GM11168 (cell line): ENCODE measurements around the gene AHI1.
"Not testable (repeated sequence)": the region's sequence is repeated elsewhere in the genome, so short reads cannot be mapped to it uniquely, and the experiment has no call there.

ENCODE experiments used
- in situ Hi-C: fragments of 300-500 bp; cut with MboI; formaldehyde crosslinking; loops from one replicate; pipeline ENCODE4 v1.12.0; 2022; ENCODE audit warnings: low sequenced_read_pairs; ENCODE audit not compliant: unreplicated experiment

The AHI1 gene

DNA sequence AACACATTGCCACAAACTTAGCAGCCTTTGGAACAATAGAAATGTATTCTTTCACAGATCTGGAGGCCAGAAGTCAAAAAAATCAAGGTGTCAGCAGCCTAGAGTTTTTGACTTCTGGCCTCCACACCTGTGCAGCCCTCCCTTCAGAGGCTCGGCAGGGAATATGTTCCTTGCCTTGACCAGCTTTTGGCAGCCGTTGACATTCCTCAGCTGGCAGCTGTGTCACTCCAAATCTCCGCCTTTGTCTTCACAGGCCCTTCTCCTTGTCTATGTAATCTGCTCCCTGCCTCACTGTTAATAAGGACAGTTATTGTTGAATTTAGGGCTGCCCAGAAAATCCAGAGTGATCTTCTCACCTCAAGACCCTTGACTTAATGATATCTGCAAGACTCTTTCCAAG is 17.2 kb upstream of the AHI1 start:
- in situ Hi-C loops: no loop called here

DNA sequence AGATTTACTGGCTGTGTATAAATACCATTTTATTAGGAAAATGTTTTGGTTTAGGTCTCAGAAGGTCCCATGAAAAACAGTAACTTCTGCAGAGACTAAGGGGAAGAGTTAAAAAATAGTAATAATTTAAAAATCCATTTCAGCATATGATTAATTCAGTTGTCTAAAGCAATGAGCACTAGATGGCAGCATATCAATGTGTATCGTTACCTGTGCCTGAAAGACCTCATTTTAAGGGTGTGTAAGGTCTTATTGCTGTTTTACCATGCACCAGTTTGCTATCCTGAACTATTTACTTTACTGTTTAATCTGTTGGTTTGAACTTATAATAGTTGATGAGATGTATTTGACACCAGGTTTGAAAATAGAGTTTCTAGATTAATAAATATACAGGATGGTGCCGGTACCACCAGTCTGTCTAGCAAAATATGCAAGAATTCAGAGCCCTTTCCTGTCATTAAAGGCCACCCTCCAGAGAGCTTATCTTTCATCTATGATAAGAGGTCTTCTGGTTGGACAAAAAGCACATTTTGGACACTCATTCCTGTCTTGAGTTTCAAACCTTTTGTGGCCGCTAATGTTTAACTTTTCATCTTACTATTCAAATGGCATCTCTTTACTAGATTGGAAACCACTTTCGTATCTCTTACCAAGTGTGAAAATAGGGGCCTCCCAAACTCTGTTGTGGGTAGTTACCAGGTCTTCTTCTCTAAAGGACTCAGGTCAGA is 8.9 kb upstream of the AHI1 start:
- in situ Hi-C loops: no loop called here

DNA sequence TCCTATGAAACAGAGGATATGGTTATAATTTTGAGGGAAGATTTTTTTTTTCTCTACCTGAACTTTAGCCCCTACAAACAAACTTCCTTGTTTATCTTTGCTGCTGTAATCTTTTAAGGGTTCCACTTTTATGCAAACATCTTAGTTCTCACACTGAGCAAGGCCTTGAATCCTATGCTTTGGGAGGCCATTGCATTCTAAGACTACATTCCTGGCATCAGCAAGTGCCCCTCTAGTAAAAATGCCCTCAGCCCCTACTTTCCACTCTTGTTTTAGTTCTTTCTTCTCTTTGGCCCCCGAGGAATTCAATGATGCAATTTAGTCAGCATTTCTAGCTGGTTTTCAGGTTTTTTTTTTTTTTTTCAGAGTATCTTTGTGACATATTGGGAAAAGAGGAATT is 8.1 kb upstream of the AHI1 start:
- in situ Hi-C loops: no loop called here

DNA sequence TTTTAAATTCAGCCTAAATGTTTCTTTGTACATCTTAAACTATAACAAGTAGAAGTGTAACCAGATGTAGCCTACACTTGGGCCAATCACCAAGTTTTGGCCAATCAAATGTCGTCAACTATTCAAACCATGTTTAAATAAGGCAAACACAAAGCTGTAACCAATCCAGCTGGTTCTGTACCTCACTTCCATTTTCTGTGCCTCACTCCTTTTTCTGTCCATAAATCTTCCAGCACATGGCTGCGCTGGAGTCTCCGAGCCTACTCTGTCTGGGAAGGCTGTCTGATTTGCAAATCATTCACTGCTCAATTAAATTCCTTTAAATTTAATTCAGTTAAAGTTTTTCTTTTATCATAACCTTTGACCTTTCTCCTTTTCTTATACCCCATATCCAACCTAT is 7.7 kb upstream of the AHI1 start:
- in situ Hi-C loops: no loop called here

DNA sequence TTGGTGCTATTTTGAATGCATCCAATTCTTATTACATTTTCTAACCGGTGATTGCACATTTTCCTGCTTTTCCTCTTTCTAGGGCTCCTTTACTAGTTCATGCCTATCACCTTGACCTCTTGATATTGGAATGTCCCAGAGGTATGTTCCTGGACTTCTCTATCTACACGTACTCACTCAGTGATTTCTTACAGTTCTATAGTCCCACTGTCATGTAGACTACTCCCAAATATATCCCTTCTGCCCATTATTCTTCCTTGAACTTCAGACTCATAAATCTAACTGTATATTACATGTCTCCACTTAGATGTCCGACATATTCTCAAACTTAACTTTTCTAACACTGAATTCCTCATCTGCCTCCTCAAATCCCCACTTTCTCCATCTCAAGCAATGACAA is 7.2 kb upstream of the AHI1 start:
- in situ Hi-C loops: no loop called here

DNA sequence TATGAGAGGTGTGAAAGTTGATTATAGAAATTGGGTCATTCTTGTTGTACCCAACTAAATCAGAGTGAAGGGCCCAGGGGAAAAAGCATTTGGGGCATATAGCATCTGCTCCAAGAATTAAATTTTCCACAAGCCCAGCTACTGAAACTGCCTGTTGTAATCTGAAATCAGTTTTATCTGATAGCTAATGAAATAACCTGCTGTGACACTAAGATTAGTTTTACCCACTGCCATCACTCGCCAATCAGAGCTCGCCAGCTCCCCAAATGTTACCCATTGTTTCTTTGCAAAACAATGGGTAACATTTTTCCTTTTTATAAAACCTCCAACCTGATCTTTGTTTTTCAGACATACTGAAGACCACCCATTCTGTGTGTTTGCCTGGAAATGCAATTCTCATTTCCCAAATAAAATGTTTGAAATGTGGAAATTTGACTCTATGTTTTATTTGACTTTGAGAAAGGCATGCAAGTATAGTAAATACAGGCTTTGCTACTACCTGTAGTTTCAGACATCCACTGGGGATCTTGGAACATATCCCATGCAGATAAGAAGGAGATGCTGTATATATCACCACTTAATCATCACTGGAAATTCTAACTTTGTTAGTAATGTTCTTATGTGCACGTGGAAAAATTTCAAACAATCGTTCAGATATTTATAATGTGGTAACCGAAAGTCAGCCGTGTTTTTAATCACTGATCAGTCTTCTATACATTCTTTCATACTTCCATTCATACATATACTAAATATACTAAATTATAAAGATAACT is 6.3 kb upstream of the AHI1 start:
- in situ Hi-C loops: no loop called here

DNA sequence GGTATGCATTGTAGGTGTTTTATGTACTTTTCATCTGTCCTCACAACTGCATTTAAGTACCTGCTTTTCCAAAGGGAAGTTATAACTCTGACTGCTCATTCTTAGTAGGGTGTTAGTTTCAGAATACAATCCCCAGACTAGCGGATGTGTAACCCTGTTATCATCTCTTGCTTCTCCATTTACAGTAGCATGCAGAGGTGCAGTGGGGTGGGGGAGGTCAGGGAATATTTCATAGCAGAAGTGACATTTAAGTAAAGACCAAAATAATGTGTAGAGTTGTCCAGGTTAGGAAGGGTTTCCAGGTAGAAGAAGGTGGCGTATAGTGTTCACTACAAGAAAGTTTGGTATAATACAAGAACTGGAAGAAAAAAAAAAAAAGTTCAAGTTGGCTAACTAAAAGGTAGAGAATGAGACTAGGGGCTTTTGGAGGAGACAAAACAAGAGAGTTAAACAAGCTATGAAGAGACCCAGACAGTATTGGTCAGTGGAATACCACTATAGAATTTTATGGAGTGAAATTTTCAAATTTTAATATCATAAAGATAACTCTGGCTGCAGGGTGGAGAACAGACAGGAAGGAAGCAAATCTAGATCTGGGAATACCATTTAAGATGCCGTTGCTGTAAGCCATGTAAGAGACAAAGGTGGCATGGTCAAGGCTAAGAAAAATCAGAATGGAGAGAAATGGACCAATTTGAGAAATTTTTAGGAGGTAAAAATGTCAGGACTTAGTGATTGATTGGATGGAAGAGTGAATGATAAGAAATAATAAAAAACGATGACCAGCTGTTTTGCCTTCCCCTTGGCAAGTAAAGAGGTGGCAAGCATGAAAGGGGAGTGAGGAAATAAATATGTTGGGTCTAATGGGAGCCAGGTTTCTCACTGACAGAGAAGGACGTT is 2.2 kb upstream of the AHI1 start:
- in situ Hi-C loops: no loop called here

DNA sequence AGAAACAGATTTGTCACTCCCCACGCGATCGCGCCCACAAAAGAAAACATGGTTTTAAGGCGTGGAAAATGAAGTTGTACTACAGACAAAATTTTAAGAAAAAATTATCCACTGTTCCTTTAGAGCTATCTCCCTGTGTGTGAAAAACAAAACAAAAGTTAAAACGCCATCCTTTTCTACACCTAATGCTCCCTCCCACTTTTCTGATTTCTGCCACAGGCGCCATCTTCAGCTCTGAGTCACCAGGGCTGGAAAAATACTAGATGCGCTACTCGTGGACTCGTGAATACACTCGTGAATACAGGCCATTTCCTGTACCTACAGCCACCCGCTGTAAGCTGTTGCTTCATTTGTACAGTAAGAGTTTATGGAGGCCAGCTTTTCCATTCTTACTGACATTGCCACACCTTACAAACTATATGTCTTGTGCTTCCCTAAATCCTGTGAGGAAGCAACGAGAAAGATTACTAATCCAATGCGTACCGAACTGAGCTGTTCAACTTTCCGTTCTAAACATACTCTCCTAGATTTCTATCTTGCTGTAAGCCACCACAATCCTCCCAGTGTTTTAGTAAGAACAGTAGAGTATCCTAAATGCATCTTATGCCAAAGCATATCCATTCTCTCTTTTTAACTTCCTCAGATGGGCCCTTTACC is 773 bp upstream of the AHI1 start:
- in situ Hi-C loops: no loop called here

DNA sequence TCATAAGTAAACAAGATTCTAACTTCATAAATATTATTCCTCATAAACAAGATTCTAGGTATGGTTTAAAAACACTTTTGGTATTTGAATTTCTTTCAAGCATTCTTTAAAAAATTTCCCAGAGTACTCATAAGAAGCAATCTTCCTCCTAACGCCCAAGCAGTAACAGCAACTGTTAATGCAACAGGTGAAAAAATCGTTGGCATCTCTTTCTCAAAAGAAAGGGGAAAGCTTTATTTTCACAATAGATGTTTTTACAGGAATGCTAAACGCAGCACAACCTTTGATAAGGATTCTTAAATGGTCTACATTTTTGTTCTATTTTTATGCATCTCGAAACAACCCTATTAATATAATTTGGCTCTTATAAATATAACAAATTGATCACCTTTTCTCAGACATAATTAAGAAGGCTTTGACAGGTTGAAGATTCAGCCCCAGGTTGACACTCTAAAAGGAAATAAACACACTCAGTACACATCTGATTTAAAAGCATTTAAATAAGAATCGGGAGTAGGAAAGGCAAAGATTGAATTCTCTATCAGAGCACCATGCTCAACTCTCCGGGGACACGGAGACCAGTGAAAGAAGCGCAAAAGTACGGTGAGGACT is 634 bp downstream of the AHI1 start:
- in situ Hi-C loops: no loop called here

DNA sequence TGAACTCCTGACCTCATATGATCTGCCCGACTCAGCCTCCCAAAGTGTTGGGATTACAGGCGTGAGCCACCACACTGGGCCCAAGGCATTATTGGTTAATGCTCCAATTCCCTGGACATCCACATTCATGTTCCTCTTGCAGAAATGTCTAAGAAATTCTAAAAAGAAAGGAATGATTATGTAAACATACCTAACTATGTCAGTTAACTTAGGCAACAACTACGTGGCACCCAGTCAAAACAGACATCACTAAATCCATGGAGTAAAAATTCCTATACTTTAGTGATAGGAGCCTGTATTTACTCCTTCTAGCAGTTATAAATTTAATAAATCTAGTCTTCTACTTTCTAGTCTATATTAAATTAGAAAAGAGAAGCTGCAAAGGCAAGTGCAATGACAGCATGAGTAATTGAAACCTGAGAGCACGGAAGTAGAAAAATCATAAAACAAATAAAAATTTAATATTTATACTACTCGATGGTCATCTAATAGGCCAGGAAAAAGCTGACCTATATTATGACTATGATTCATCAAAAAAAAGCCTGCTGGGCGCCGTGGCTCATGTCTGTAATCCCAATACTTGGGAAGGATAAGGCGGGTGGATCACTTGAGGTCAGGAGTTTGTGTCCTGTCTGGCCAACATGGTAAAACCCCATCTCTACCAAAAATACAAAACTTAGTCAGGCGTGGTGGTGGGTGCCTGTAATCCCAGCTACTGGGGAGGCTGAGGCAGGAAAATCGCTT is 4.2 kb downstream of the AHI1 start:
- in situ Hi-C loops: no loop called here

DNA sequence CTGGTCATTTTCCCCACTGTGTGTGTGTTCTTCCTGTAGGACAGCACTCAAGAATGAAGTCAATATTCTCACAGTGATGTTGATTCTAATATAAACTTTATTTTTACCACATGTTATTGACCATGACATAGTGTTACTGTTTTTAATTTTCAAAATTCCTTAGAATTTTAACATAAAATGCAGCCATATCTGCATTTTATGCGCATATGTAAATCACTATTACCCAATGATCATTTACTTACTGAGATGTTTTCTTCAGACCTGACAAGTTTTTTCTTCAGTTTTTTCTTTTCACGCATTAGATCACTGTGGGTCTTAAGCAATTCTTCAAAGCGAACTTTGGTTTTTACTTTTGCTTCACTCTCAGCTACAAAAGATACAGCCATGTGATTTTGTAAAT is 7.2 kb downstream of the AHI1 start:
- in situ Hi-C loops: no loop called here

DNA sequence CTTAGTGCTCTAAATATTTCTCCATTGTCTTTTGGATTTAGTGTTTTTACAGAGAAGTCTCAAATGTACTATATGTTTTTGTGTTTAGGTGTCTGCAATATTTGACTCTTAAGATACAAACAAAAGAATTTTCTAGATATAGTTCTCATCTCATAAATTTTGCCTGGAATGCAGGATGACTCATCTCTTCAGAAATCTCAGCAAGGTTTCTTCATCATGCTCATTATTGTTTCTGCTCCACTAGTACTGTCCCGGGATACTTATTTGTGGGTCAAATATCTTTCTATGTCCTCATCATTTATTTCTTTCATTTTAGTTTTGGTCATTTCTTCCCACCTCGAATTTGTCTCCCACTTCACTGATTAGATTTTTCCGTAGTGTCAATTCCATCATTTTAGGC is 9.5 kb downstream of the AHI1 start:
- in situ Hi-C loops: no loop called here

DNA sequence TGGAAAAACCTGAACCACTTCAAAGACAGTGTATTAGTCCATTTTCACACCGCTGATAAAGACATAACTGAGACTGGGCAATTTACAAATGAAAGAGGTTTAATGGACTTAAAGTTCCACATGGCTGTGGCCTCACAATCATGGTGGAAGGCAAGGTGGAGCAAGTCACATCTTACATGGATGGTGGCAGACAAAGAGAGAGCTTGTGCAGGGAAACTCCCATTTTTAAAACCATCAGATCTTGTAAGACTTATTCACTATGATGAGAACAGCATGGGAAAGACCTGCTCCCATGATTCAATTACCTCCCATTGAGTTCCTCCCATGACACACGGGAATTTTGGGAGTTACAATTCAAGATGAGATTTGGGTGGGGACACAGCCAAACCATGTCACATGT is 13.6 kb downstream of the AHI1 start:
- in situ Hi-C loops: not testable (repeated sequence)

DNA sequence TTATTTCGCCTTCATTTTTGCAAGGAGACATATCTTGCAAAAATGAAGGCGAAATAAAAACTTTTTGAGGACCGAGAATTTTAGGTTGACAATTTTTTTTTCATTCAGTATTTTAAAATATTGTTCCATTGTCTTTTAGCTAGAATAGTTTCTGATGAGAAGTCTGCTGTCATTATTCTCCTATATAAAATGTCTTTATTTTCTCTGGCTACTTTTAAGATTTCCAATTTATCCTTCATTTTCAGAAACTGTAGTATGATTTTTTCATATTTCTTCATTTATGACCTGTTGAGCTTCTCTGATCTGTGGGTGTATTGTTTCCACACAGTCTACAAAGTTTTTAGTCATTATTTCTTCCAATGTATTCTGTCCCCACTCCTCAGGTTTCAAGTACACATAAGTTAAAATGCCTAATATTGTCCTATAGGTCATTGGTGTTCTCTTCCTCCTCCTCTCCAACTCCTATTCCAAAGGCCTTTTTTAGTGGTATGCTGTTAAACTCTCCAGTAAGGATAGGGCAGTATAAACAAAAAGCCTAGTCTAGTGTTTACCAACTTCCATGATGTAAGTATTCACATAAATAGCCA is 15.7 kb downstream of the AHI1 start:
- in situ Hi-C loops: no loop called here

DNA sequence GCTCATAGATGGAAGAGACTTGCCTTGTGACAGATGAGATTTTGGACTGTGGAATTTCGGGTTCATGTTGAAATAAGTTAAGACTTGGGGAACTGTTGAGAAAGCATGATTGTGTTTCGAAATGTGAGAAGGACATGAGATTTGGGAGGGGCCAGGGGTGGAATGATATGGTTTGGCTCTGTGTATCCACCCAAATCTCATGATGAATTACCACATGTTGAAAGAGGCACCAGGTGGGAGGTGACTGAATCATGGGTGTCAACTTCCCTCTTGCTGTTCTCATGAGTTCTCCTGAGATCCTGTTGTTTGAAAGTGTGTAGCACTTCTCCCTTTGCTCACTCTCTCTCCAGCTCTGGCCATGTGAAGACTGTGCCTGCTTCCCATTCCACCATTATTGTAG is 17.9 kb downstream of the AHI1 start:
- in situ Hi-C loops: no loop called here

DNA sequence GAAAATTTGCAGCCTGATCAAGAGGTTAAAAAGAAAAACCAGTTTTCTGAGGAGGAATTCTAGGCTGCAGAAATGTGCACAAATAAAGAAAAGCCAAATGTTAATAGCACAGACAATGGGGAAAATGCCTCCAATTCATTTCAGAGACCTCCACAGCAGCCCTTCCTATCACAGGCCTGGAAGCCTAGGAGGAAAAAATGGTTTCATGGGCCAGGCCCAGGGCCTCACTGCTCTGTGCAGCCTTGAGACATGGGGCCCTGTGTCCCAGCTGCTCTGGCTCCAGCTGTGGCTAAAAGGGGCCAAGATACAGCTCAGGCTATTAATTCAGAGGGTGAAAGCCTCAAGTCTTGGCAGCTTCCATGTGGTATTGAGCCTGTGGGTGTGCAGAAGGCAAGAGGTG is 18.9 kb downstream of the AHI1 start:
- in situ Hi-C loops: no loop called here

DNA sequence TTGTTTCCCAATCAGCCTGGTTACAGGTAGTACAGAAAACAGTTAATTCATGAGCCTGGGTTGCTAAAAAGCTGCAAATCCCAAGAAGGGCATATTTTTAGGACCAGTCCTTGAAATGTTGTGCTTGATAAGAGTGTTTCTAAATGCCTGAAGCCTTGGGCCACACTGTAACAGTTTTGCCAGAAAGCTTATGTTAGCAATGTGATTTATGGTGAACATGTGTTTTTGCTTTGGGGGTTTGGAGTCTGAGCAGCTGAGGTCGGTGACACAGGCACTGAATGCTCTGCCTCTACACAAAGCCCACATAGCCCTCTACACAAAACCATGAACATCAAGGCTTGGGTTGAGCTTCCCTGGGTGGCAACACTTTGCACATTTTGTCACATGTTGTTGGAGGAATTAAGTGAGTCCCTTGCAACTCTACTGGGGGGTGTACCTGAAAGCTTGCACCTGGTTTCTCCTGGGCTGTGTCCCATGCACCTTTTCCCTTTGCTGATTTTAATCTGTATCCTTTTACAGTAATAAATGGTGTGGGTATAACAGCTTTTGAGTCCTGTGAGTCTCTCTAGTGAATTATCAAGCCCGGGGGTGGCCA is 22.2 kb downstream of the AHI1 start:
- in situ Hi-C loops: no loop called here

DNA sequence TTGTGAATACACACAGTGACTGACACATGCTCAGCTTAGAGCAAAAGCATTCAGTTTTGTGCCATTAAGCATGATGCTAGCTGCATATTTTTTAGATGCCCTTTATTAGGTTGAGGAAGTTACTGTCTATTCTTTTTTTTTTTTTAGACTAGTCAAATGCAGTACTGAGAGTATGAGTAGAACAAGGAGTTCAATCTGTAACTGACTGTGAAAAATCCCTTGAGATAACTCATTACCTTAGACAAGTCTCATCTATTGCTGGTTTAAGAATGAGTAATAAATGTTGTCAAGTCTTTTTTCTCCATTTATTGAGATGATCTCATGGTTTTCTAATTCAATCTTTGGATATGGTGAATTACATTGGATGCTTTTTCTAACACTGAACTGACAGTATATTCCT is 23.2 kb downstream of the AHI1 start:
- in situ Hi-C loops: no loop called here

DNA sequence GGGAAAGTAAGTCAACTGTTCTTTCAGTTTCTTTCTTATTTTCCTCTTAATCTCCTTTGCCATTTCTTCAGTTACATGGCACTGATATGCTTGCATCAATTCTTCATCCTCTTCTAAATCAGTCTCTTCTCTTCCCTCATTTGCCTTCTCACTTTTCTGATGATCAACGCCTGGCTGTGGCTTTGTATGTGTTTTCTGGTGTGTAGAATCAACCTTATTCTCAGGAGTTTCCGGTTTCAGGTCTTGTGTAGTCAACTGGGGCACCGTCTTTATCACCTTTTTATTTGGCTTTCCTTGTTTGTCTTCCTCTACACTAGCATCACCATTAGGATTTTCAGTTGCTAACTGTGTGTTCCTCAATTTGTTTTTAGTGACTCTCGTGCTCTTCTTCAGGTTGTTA is 31.6 kb downstream of the AHI1 start:
- in situ Hi-C loops: no loop called here
